Naive thymus-derived CD8-positive, alpha-beta T cell (primary cell): ENCODE data around the gene ADCY4. TPM values are rescaled to one million over a fixed set of nuclear protein-coding genes. Genes with fewer than 3 reads are reported as not detected.

Source experiments
- ATAC-seq, 2 donors: fragments of 150-1000 bp; cut with Tn5 transposase in 1 of 2; sonication (Bioruptor Pico), chemical (Tn5 transposase) in 1 of 2; 1 replicate in 1 of 2; 2 replicates in 1 of 2; pipeline ENCODE4 v1.10.0; 2021; ENCODE audit warnings: mild to moderate bottlenecking in 2 of 2, moderate library complexity in 2 of 2
- POLR2A ChIA-PET: fragments of 350-600 bp; sonication (Branson Sonifier 250); formaldehyde crosslinking; loops from one replicate; lab custom pipeline; 2021; ENCODE audit warnings: antibody characterized with exemption; lab: Charles Lee
- DNase-seq, 10 donors: peaks; one replicate each; pipeline versions ENCODE4 v3.0.0 to v3.0.0-alpha.2; 2020 to 2022
- H3K27ac Mint-ChIP-seq, 10 donors: one replicate each; pipeline ENCODE4 v1.8.0; 2020 to 2022; ENCODE audit warnings: mild to moderate bottlenecking in 10 of 10, mixed read lengths in 10 of 10, moderate library complexity in 4 of 10, inconsistent platforms in 1 of 10
- H3K27me3 Mint-ChIP-seq, 5 donors: one replicate each; pipeline ENCODE4 v1.8.0; 2021 to 2022; ENCODE audit warnings: mixed read lengths in 5 of 5
- H3K36me3 Mint-ChIP-seq, 3 donors: one replicate each; pipeline ENCODE4 v1.8.0; 2020 to 2022; ENCODE audit warnings: mixed read lengths in 3 of 3, mild to moderate bottlenecking in 2 of 3, inconsistent platforms in 1 of 3
- H3K4me1 Mint-ChIP-seq, 4 donors: one replicate each; pipeline ENCODE4 v1.8.0; 2021 to 2022; ENCODE audit warnings: mixed read lengths in 4 of 4
- H3K4me3 Mint-ChIP-seq, 10 donors: one replicate each; pipeline ENCODE4 v1.8.0; 2020 to 2022; ENCODE audit warnings: mild to moderate bottlenecking in 10 of 10, mixed read lengths in 10 of 10, moderate library complexity in 6 of 10, inconsistent platforms in 1 of 10
- H3K9me3 Mint-ChIP-seq, 9 donors: one replicate each; pipeline ENCODE4 v1.8.0; 2020 to 2022; ENCODE audit warnings: mixed read lengths in 9 of 9, mild to moderate bottlenecking in 3 of 9, inconsistent platforms in 1 of 9, moderate library complexity in 1 of 9
- polyA plus RNA-seq, 3 donors: library from polyadenylated mRNA; unstranded; fragments of 300-500 nt; fragmentation: Illumina TruSeq; gene quantifications; one replicate each; pipeline ENCODE4 v1.2.3, GENCODE V29; 2021
- total RNA-seq, 8 experiments: library from RNA in 2 of 8; stranded (reverse) in 2 of 8; gene quantifications; one replicate each; pipeline ENCODE4 v1.2.3 and lab custom pipeline; 2021 to 2026

The ADCY4 gene
- total and polyA plus RNA-seq, 5 experiments from 2014 or later: 0.08 to 4.7 (median 0.28) TPM

GRCh38 chr14:24289649-24290280 lies 45.1 kb downstream of the ADCY4 start:
- H3K9me3 Mint-ChIP-seq: no peaks in the 10 kb centered on the region

DNA sequence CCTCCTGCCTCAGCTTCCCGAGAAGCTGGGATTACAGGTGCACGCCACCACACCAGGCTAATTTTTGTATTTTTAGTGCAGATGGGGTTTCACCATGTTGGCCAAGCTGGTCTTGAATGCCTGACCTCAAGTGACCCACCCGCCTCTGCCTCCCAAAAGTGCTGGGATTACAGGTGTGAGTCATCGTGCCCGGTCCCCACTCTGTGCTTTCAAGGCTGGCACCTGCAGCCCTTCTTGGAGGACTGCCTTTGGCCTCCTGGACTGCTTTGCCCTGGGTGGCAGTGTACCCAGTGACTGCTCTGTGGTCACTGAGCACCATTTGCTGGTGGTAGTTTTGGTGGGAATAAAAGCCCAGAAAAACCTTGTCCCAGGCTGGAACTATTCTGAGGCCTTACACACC lies 47.9 kb downstream of the ADCY4 start:
- peak overlapping the region in 2 of 10 donors; percentile 78 to 81 for H3K27ac Mint-ChIP-seq
- ATAC-seq: no peak
- H3K27me3 Mint-ChIP-seq: no peaks in the 10 kb centered on the region
- no peak overlapping the region for H3K4me3 Mint-ChIP-seq
- H3K36me3 Mint-ChIP-seq: peaks cover 0 to 30% (median 11%) of the 10 kb centered on the region in 3 donors
- H3K9me3 Mint-ChIP-seq: no peaks in the 10 kb centered on the region
- H3K4me1 Mint-ChIP-seq: peaks cover 2 to 16% (median 10%) of the 10 kb centered on the region in 4 donors
- POLR2A ChIA-PET: no interaction called here
- DNase-seq: no peak

More at GRCh38 chr14:24289649-24290280, 45.1 kb downstream of the ADCY4 start:
- Mint-ChIP-seq H3K27me3 (no peaks in the 10 kb centered on the region), H3K4me1 (peaks cover 2 to 16% (median 10%) of the 10 kb centered on the region in 4 donors), H3K36me3 (peaks cover 0 to 50% (median 15%) of the 10 kb centered on the region in 3 donors), H3K27ac (peak overlapping the region in 4 of 10 donors; percentile 9 to 54 (median 28)), H3K4me3 (no peak overlapping the region)
- peak in 1 of 10 donors; percentile 35 for DNase-seq
- peak; percentile 66 to 97 for ATAC-seq
- POLR2A ChIA-PET: interaction anchor here (0.6 to 1.4 kb wide), 4 partner anchors 10 to 960 kb away, joined by 3 to 7 read pairs (median 4); partner anchors contain the start of genes DHRS1, NOP9 and TINF2

DNA sequence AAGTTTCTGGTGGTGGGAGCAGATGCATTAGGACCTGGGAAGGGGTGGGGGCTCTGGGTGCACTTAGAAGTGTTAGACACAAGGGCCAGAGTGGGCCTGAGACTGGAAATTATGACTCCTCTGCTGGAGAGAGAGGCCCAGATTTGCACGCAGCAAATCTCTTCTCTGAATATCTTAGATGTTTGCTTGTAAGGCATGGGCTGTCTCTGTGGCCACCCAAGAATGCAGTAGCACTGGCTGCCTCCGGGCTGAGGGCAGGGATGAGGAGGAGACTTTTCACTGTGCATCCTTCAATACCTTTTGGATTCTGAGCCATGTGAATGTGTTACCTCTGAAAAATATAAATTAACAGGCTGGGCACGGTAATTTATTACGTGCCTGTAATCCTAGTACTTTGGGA lies 49.5 kb downstream of the ADCY4 start:
- Mint-ChIP-seq H3K4me3 (no peak overlapping the region), H3K27ac (peak overlapping the region in 3 of 10 donors; percentile 8 to 83 (median 66)), H3K27me3 (no peaks in the 10 kb centered on the region), H3K4me1 (peaks cover 3 to 21% (median 12%) of the 10 kb centered on the region in 4 donors), H3K9me3 (no peaks in the 10 kb centered on the region), H3K36me3 (peaks cover 0 to 14% (median under 1%) of the 10 kb centered on the region in 3 donors)
- POLR2A ChIA-PET: no interaction called here
- no peak for DNase-seq
- no peak for ATAC-seq

GRCh38 chr14:24284501-24285035 lies 50.3 kb downstream of the ADCY4 start:
- POLR2A ChIA-PET: no interaction called here
- Mint-ChIP-seq H3K27me3 (no peaks in the 10 kb centered on the region), H3K4me1 (peaks cover 7 to 23% (median 15%) of the 10 kb centered on the region in 4 donors), H3K4me3 (no peak overlapping the region), H3K36me3 (peaks cover 0 to 6% (median 0%) of the 10 kb centered on the region in 3 donors), H3K9me3 (no peaks in the 10 kb centered on the region), H3K27ac (peak overlapping the region in 4 of 10 donors; percentile 64 to 83 (median 69))
- DNase-seq (no peak), ATAC-seq (no peak)

GRCh38 chr14:24283796-24284460 lies 50.9 kb downstream of the ADCY4 start:
- POLR2A ChIA-PET: interaction anchor here (0.6 kb wide), 1 partner anchor 87 kb away, joined by 3 read pairs; no protein-coding TSS in a partner anchor
- Mint-ChIP-seq H3K9me3 (no peaks in the 10 kb centered on the region), H3K4me3 (no peak overlapping the region), H3K36me3 (peaks cover 0 to 3% (median 0%) of the 10 kb centered on the region in 3 donors), H3K4me1 (peaks cover 12 to 27% (median 20%) of the 10 kb centered on the region in 4 donors), H3K27ac (peak overlapping the region in 4 of 10 donors; percentile 59 to 83 (median 64)), H3K27me3 (no peaks in the 10 kb centered on the region)
- DNase-seq: no peak
- ATAC-seq: no peak

DNA sequence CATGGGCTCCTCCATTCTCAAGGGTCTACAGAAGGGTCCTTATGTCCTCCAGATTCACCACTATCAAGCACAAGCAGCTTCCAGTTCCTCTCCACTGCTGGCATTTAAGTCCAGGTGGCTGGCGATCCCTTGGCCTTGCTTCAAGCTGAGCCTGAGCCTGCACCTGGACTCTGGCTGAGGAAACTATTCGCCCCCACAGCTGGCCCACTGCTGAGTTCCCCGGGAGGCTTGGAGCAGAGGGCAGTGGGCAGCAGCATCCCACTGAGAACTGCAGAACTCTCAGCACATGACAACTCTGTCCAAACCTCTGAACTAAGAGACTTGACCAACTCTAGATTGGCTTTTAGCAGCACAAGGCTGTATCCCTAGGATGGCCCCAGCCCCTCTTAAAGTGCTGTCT lies 52.1 kb downstream of the ADCY4 start:
- H3K36me3 Mint-ChIP-seq: no peaks in the 10 kb centered on the region
- DNase-seq (no peak), ATAC-seq (no peak)
- no peak overlapping the region for H3K4me3 Mint-ChIP-seq
- POLR2A ChIA-PET: interaction anchor here (0.5 kb wide), 1 partner anchor 39 kb away, joined by 5 read pairs; no protein-coding TSS in a partner anchor
- H3K9me3 Mint-ChIP-seq: no peaks in the 10 kb centered on the region
- peaks cover 18 to 39% (median 27%) of the 10 kb centered on the region in 4 donors for H3K4me1 Mint-ChIP-seq
- peak overlapping the region in 3 of 10 donors; percentile 6 to 54 (median 32) for H3K27ac Mint-ChIP-seq
- no peaks in the 10 kb centered on the region for H3K27me3 Mint-ChIP-seq

- Mint-ChIP-seq H3K4me3 (no peak overlapping the region), H3K27ac (peak overlapping the region in 4 of 10 donors; percentile 26 to 70 (median 46)), H3K36me3 (no peaks in the 10 kb centered on the region), H3K27me3 (no peaks in the 10 kb centered on the region), H3K9me3 (no peaks in the 10 kb centered on the region), H3K4me1 (peaks cover 25 to 49% (median 33%) of the 10 kb centered on the region in 4 donors)
- ATAC-seq: no peak
- POLR2A ChIA-PET: interaction anchor here (2.4 kb wide), 1 partner anchor 10 kb away, joined by 13 read pairs; the partner anchor contains the start of gene RABGGTA
- DNase-seq: no peak
Observed at GRCh38 chr14:24281636-24282035, 53.2 kb downstream of the ADCY4 start.

DNA sequence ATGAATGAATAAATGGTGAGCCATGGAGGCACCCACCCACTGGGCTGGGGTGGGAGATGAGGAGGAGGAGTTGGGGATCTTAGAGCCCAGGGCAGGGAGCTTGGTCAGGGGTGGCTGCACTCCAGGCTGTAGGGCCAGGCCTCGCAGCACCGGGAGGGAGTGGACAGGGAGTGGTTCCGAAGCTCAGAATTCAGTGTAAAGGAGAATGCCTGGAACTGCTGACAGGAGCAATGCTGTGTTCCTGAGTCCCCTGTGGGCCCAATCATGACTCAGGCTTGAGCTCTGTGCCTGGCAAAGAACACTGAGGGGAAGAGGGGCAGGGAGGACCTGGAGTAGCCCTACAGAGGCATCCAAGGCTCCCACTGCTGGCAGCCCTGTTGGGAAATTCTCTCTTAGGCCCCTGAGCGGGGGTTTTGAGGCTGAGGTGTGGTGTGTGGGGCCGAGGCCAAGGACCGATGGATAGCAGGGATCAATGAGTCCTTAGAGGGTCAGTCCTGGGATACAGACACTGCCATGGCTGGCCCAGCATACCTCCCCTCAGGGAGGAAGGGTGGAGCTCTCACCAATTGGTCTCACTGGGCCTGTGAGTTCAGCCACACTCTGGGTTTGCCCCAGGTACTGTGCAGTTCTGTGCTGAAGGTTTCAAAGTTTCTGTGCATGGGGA lies 53.9 kb downstream of the ADCY4 start:
- Mint-ChIP-seq H3K4me1 (peaks cover 25 to 50% (median 34%) of the 10 kb centered on the region in 4 donors), H3K9me3 (no peaks in the 10 kb centered on the region), H3K27me3 (no peaks in the 10 kb centered on the region), H3K36me3 (no peaks in the 10 kb centered on the region), H3K4me3 (no peak overlapping the region), H3K27ac (peak overlapping the region in 6 of 10 donors; percentile 26 to 93 (median 47))
- peak in 1 of 10 donors; percentile 45 for DNase-seq
- ATAC-seq: no peak
- POLR2A ChIA-PET: interaction anchor here (0.7 to 2.4 kb wide), 4 partner anchors 10 to 69 kb away, joined by 3 to 13 read pairs (median 6); partner anchors contain the start of genes DHRS1, NOP9 and RABGGTA

DNA sequence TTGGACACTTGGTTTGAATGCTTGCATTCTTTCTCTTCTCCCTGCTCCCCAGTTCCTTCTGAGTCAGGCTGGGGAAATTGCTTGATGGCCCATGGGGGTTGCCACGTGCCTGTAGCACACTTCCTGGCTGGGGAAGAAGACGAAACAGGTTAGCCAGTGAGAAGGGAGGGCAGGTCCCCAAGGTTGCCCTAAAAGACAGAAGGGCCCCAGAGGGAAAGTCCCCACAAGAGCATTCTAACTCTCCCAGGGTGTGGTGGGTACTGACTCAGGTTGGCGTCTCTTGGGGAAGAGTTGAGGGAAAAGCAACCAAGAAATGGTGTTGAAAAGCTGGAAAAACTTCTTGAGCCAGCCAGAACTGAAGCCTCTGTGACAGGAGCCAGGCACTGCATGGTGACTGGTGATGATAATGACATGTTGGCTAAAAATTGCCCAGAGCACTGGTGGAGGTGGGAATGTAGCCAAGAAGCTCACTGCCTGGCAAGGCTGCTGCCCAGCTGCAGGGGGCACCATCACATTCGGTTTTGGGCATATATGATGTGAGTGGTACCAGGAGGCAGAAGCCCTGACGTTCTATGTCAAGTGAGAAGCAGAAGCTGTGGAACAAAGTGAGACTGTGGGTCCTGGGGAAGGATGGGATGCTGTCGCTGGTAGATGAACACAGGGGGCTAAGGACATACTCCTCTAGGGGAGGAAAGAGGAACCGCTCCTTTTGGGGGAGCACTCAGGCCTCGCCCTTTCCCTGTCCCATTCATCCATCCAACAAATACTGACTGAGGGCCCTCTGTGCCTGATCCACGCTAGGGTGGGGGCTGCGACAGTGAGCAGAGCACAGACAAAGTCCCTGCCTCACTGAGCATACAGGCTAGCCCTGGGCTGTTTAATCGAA lies 55.3 kb downstream of the ADCY4 start:
- ATAC-seq: peak; percentile 92 to 95
- Mint-ChIP-seq H3K4me1 (peaks cover 25 to 57% (median 35%) of the 10 kb centered on the region in 4 donors), H3K36me3 (no peaks in the 10 kb centered on the region), H3K4me3 (peak overlapping the region in 8 of 10 donors; percentile 4 to 62 (median 27)), H3K9me3 (no peaks in the 10 kb centered on the region), H3K27me3 (no peaks in the 10 kb centered on the region), H3K27ac (peak overlapping the region; percentile 57 to 93 (median 86))
- POLR2A ChIA-PET: interaction anchor here (0.7 to 2.4 kb wide), 6 partner anchors 8 to 67 kb away, joined by 3 to 13 read pairs (median 4); partner anchors contain the start of genes DHRS1, NOP9 and RABGGTA
- DNase-seq: peak in 9 of 10 donors; percentile 16 to 63 (median 37)

DNA sequence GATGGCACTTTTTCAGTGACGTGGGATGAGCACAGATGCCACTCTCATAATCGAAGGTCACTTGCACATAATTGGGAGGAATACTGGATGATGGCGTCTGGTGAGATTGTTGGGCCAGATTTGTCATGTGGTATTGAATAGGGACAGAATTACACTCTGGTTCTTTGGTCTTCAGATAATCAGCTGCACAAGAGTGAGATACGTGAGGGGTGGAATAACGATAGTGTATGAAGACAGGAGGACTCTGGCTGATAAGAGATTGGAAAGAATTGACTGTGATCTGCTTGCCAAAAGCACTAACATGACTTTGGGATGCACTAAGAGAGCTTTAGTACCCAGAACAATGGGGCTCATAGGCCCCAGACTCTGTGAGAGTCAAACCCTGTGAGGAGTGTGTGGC lies 56.4 kb downstream of the ADCY4 start:
- peaks cover 30 to 67% (median 45%) of the 10 kb centered on the region in 4 donors for H3K4me1 Mint-ChIP-seq
- DNase-seq: no peak
- H3K27ac Mint-ChIP-seq: peak overlapping the region; percentile 11 to 88 (median 62)
- H3K27me3 Mint-ChIP-seq: no peaks in the 10 kb centered on the region
- H3K9me3 Mint-ChIP-seq: no peaks in the 10 kb centered on the region
- POLR2A ChIA-PET: interaction anchor here (0.9 kb wide), 1 partner anchor 53 kb away, joined by 3 read pairs; no protein-coding TSS in a partner anchor
- no peaks in the 10 kb centered on the region for H3K36me3 Mint-ChIP-seq
- peak overlapping the region in 4 of 10 donors; percentile 20 to 43 (median 36) for H3K4me3 Mint-ChIP-seq
- ATAC-seq: no peak
